ENCODE data around the gene CYP2B6.

Gene CYP2B6

GRCh38 chr19:40990972-40991381, at the start of gene CYP2B6:
Gene CYP2B6, plus strand, starts transcription at chr19:40991282. Its CDS starts 24 bp downstream, at chr19:40991306.
- TF ChIP-seq CTCF (IDR thresholded peaks at IDR 0.05; ENCODE audit: insufficient read depth, missing control alignments), result no peak
- FAIRE-seq (no peak), DNase-seq (ENCODE audit: insufficient read length, low spot score) (no peak)

- no peak for TF ChIP-seq CTCF (IDR thresholded peaks at IDR 0.05; ENCODE audit: insufficient read depth, missing control alignments)
- FAIRE-seq, result no peak
Measured at GRCh38 chr19:40941481-40942219, 49.4 kb upstream of the CYP2B6 start.

GRCh38 chr19:40945645-40946044, 45.4 kb upstream of the CYP2B6 start:
- no peak for DNase-seq (ENCODE audit: insufficient read length, low spot score)
- FAIRE-seq, result no peak
- no peak for TF ChIP-seq CTCF (IDR thresholded peaks at IDR 0.05; ENCODE audit: insufficient read depth, missing control alignments)

More at GRCh38 chr19:40941481-40942219, 49.4 kb upstream of the CYP2B6 start:
- no peak for DNase-seq (ENCODE audit: insufficient read length, low spot score)

GRCh38 chr19:40947114-40947513, 44.0 kb upstream of the CYP2B6 start:
- no peak for TF ChIP-seq CTCF (IDR thresholded peaks at IDR 0.05; ENCODE audit: insufficient read depth, missing control alignments)
- FAIRE-seq (no peak), DNase-seq (ENCODE audit: insufficient read length, low spot score) (no peak)

GRCh38 chr19:40947573-40947972, 43.5 kb upstream of the CYP2B6 start:
- DNase-seq (ENCODE audit: insufficient read length, low spot score), result no peak
- no peak for TF ChIP-seq CTCF (IDR thresholded peaks at IDR 0.05; ENCODE audit: insufficient read depth, missing control alignments)
- FAIRE-seq, result no peak

GRCh38 chr19:40948580-40949299, 42.3 kb upstream of the CYP2B6 start:
- no peak for DNase-seq (ENCODE audit: insufficient read length, low spot score)
- FAIRE-seq, result no peak
- no peak for TF ChIP-seq CTCF (IDR thresholded peaks at IDR 0.05; ENCODE audit: insufficient read depth, missing control alignments)

- DNase-seq (ENCODE audit: insufficient read length, low spot score), result no peak
- TF ChIP-seq CTCF (IDR thresholded peaks at IDR 0.05; ENCODE audit: insufficient read depth, missing control alignments), result no peak
- FAIRE-seq, result no peak
Measured at GRCh38 chr19:40954573-40954972, 36.5 kb upstream of the CYP2B6 start.
